ENCODE data around the gene ZNF682. TPM values are rescaled to one million over a fixed set of nuclear protein-coding genes. Genes with fewer than 3 reads are reported as not detected.
A peak's percentile ranks its signal among the peaks of the same experiment; 100 is the strongest.

ZNF682 gene
- total RNA-seq, 2 experiments from 2014 or later: 9.1 to 18.6 TPM

GRCh38 chr19:20077791-20078463 is 38.6 kb upstream of the ZNF682 start, which contains the start of gene ZNF90:
ZNF90 (plus strand) TSS chr19:20078000; CDS start chr19:20078133, 133 bp downstream.
- POLR2A ChIA-PET: interaction anchor here (0.9 kb wide), 1 partner anchor 11 kb away, joined by 4 read pairs; no protein-coding TSS in a partner anchor
- H3K4me2 ChIP-seq (ENCODE audit: low read length): peak within 1 kb of the TSS; percentile 78

GRCh38 chr19:20072936-20073335 is 33.6 kb upstream of the ZNF682 start:
- no peaks in the 10 kb centered on the region for H3K79me2 ChIP-seq (ENCODE audit: insufficient read depth, low read depth, low read length)
- H3K4me2 ChIP-seq (ENCODE audit: low read length): no peak overlapping the region
- BruUV-seq (replicated peaks): no TSS peak
- no peaks in the 10 kb centered on the region for H3K4me1 ChIP-seq (ENCODE audit: insufficient read depth, low read length, poor library complexity, severe bottlenecking)
- no peak overlapping the region for H3K4me3 ChIP-seq (ENCODE audit: low read depth, low read length, poor library complexity, severe bottlenecking)
- H3K36me3 ChIP-seq (ENCODE audit: insufficient read depth, low read length): no peaks in the 10 kb centered on the region
- no peak overlapping the region for H3K27ac ChIP-seq (ENCODE audit: low read depth, low read length, poor library complexity, severe bottlenecking)
- no peak for DNase-seq (ENCODE audit: low spot score)
- POLR2A ChIA-PET: no interaction called here
- TF ChIP-seq EZH2phosphoT487 (IDR thresholded peaks at IDR 0.05; ENCODE audit: borderline replicate concordance, low read depth, low read length) (no peak), CTCF (conservative IDR thresholded peaks at IDR 0.05; ENCODE audit: low read length) (no peak)
- no peak overlapping the region for H2AFZ ChIP-seq (ENCODE audit: low read length)
- no peaks in the 10 kb centered on the region for H4K20me1 ChIP-seq (ENCODE audit: insufficient read depth, low read length)
- intact Hi-C loops (cut with micrococcal nuclease; ENCODE audit: unreplicated experiment): no loop called here
- no peaks in the 10 kb centered on the region for H3K9me2 ChIP-seq (ENCODE audit: insufficient read depth, low read length)
- no peaks in the 10 kb centered on the region for H3K9me3 ChIP-seq (ENCODE audit: low read length)
- CTCF ChIA-PET (ENCODE audit: unreplicated experiment): no interaction called here

More at GRCh38 chr19:20077791-20078463, 38.6 kb upstream of the ZNF682 start, which contains the start of gene ZNF90:
- Histone ChIP-seq H3K4me3 (ENCODE audit: low read depth, low read length, poor library complexity, severe bottlenecking) (peak within 1 kb of the TSS; percentile 80), H3K27ac (ENCODE audit: low read depth, low read length, poor library complexity, severe bottlenecking) (peak within 1 kb of the TSS; percentile 51), H2AFZ (ENCODE audit: low read length) (no peak within 1 kb of the TSS), H4K20me1 (ENCODE audit: insufficient read depth, low read length) (no peaks in the 10 kb centered on the region), H3K4me1 (ENCODE audit: insufficient read depth, low read length, poor library complexity, severe bottlenecking) (no peaks in the 10 kb centered on the region), H3K36me3 (ENCODE audit: insufficient read depth, low read length) (peaks cover 24% of the 10 kb centered on the region), H3K79me2 (ENCODE audit: insufficient read depth, low read depth, low read length) (peaks cover 40% of the 10 kb centered on the region), H3K9me2 (ENCODE audit: insufficient read depth, low read length) (no peaks in the 10 kb centered on the region), H3K9me3 (ENCODE audit: low read length) (no peaks in the 10 kb centered on the region)
- CTCF ChIA-PET (ENCODE audit: unreplicated experiment): no interaction called here
- BruUV-seq (replicated peaks): TSS peak; percentile 62
- no peak for TF ChIP-seq EZH2phosphoT487 (IDR thresholded peaks at IDR 0.05; ENCODE audit: borderline replicate concordance, low read depth, low read length)
- TF ChIP-seq CTCF (conservative IDR thresholded peaks at IDR 0.05; ENCODE audit: low read length): 0 out of 2 replicates have a peak, but pooled peaks have one; percentile 25
- intact Hi-C loops (cut with micrococcal nuclease; ENCODE audit: unreplicated experiment): no loop called here
- peak; percentile 93 for DNase-seq (ENCODE audit: low spot score)

- no peak overlapping the region for H3K4me2 ChIP-seq (ENCODE audit: low read length)
- DNase-seq (ENCODE audit: low spot score): no peak
- intact Hi-C loops (cut with micrococcal nuclease; ENCODE audit: unreplicated experiment): no loop called here
Observed at GRCh38 chr19:20070691-20071090, 31.4 kb upstream of the ZNF682 start.

More at GRCh38 chr19:20070691-20071090, 31.4 kb upstream of the ZNF682 start:
- no peak for TF ChIP-seq EZH2phosphoT487 (IDR thresholded peaks at IDR 0.05; ENCODE audit: borderline replicate concordance, low read depth, low read length)
- TF ChIP-seq CTCF (conservative IDR thresholded peaks at IDR 0.05; ENCODE audit: low read length): no peak
- no peak overlapping the region for H2AFZ ChIP-seq (ENCODE audit: low read length)
- POLR2A ChIA-PET: interaction anchor here (0.6 kb wide), 1 partner anchor 146 kb away, joined by 3 read pairs; no protein-coding TSS in a partner anchor
- H3K9me2 ChIP-seq (ENCODE audit: insufficient read depth, low read length): no peaks in the 10 kb centered on the region
- H3K36me3 ChIP-seq (ENCODE audit: insufficient read depth, low read length): no peaks in the 10 kb centered on the region
- no peaks in the 10 kb centered on the region for H3K9me3 ChIP-seq (ENCODE audit: low read length)
- no peaks in the 10 kb centered on the region for H4K20me1 ChIP-seq (ENCODE audit: insufficient read depth, low read length)
- CTCF ChIA-PET (ENCODE audit: unreplicated experiment): no interaction called here
- no peaks in the 10 kb centered on the region for H3K4me1 ChIP-seq (ENCODE audit: insufficient read depth, low read length, poor library complexity, severe bottlenecking)
- H3K79me2 ChIP-seq (ENCODE audit: insufficient read depth, low read depth, low read length): no peaks in the 10 kb centered on the region
- H3K27ac ChIP-seq (ENCODE audit: low read depth, low read length, poor library complexity, severe bottlenecking): no peak overlapping the region
- H3K4me3 ChIP-seq (ENCODE audit: low read depth, low read length, poor library complexity, severe bottlenecking): no peak overlapping the region
- no TSS peak for BruUV-seq (replicated peaks)
